C4-2B (cell line): Measurements from ENCODE around the gene MAST4.

Source experiments
- CTCF ChIP-seq: fragments of 450-650 bp; conservative IDR thresholded peaks from 2 replicates; pipeline ENCODE4 v1.5.1; 2017; ENCODE audit warnings: mild to moderate bottlenecking
- ZFX ChIP-seq: fragments of 450-650 bp; IDR thresholded peaks from 2 replicates; pipeline ENCODE4 v1.6.1; 2017

GRCh38 chr5:66828046-66828547, 231.9 kb downstream of the MAST4 start:
- no peak for TF ChIP-seq CTCF
- no peak for TF ChIP-seq ZFX
